Measurements from ENCODE around the gene LYVE1. TPM values are rescaled to one million over a fixed set of nuclear protein-coding genes. Genes with fewer than 3 reads are reported as not detected.

Gene LYVE1
- total RNA-seq, 1 experiment from 2014 or later = 0.31 TPM

DNA sequence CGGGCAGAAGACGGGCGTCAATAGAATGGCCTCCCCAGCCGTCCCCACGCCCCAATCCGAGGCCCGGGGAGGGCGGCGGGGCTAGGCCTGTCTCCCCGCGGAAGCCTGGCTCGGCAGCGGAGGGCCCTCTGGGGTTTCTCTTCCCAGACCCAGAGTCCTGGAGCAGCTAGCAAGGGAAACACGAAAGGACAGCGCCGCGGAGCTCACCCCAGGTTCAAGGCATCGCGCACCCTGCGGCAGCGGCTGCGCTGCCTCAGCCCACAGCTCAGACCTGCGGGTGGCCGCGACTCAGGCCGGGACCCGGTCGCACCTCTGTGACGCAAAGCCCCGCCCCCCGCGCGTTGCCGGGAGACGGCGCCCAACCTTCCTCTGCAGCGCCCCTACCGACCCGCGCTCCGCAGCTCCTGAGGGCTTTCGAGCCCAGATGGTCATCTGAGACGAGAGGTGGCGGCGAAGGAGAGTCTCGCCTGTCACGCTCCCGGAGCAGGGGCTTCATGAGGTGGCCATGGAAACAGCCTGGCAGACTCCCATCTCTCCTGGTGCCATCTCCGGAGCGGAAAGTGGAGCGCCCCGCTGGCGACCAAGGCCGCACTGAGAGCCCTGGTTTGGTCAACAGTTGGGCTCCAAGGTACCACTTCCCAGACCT is 27.4 kb downstream of the LYVE1 start, which contains the start of gene RNF141:
TSS of gene RNF141 (minus strand) at position 273 of the 646 bp plus-strand sequence. CDS start 7,029 bp downstream, outside the sequence.
- Histone ChIP-seq H3K27ac (ENCODE audit: low read length) (peak within 1 kb of the TSS; percentile 81), H3K4me1 (ENCODE audit: control insufficient read depth, insufficient read depth, low read length) (peaks cover 21% of the 10 kb centered on the region), H3K36me3 (ENCODE audit: control insufficient read depth, insufficient read depth, low read length) (no peaks in the 10 kb centered on the region), H3K9me3 (ENCODE audit: control insufficient read depth, insufficient read depth, low read depth, low read length) (peaks cover 9% of the 10 kb centered on the region; the same call in 1 of the 2 replicates), H3K4me3 (ENCODE audit: low read depth in 2 of 2, low read length in 2 of 2) (peak within 1 kb of the TSS; percentile 76 to 88), H3K27me3 (ENCODE audit: control insufficient read depth, insufficient read depth, low read length) (no peaks in the 10 kb centered on the region)
- in situ Hi-C loops (cut with HindIII; ENCODE audit: low pct_unique_long_range_greater_than_20kb, low sequenced_read_pairs) = no loop called here
- CTCF ChIA-PET = interaction anchor here (0.5 to 1.5 kb wide), 6 partner anchors 17 to 236 kb away, joined by 3 to 7 read pairs (median 4); partner anchors contain the start of genes ADM and AMPD3
- intact Hi-C loops (cut with micrococcal nuclease; ENCODE audit: unreplicated experiment) = loop anchor here (10.0 kb wide), 1 partner anchor 136 kb away; no protein-coding TSS in a partner anchor
- no TSS peak for BruUV-seq (replicated peaks)
- POLR2A ChIA-PET = interaction anchor here (0.6 to 1.1 kb wide), 5 partner anchors 50 to 576 kb away, joined by 3 to 6 read pairs (median 4); no protein-coding TSS in a partner anchor
- DNase-seq (ENCODE audit: low read depth, low spot score) (peak; percentile 82), ATAC-seq (peak; percentile 98)
- TF ChIP-seq, protein P1, sequence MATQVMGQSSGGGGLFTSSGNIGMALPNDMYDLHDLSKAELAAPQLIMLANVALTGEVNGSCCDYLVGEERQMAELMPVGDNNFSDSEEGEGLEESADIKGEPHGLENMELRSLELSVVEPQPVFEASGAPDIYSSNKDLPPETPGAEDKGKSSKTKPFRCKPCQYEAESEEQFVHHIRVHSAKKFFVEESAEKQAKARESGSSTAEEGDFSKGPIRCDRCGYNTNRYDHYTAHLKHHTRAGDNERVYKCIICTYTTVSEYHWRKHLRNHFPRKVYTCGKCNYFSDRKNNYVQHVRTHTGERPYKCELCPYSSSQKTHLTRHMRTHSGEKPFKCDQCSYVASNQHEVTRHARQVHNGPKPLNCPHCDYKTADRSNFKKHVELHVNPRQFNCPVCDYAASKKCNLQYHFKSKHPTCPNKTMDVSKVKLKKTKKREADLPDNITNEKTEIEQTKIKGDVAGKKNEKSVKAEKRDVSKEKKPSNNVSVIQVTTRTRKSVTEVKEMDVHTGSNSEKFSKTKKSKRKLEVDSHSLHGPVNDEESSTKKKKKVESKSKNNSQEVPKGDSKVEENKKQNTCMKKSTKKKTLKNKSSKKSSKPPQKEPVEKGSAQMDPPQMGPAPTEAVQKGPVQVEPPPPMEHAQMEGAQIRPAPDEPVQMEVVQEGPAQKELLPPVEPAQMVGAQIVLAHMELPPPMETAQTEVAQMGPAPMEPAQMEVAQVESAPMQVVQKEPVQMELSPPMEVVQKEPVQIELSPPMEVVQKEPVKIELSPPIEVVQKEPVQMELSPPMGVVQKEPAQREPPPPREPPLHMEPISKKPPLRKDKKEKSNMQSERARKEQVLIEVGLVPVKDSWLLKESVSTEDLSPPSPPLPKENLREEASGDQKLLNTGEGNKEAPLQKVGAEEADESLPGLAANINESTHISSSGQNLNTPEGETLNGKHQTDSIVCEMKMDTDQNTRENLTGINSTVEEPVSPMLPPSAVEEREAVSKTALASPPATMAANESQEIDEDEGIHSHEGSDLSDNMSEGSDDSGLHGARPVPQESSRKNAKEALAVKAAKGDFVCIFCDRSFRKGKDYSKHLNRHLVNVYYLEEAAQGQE (IDR thresholded peaks at IDR 0.05; ENCODE audit: insufficient read depth in 1 of 2, low read depth in 2 of 2, low read length in 1 of 2) = no peak
- TF ChIP-seq SIN3A (IDR thresholded peaks at IDR 0.05; ENCODE audit: borderline replicate concordance, insufficient read depth, low read depth, low read length) (peak; percentile 98), POLR2AphosphoS5 (IDR thresholded peaks at IDR 0.05; ENCODE audit: low read depth, low read length) (peak; percentile 94), TCF7L2 (IDR thresholded peaks at IDR 0.05; ENCODE audit: low read depth, low read length) (peak; percentile 41; the same call in 1 of the 2 replicates)
- TF ChIP-seq, protein P2, sequence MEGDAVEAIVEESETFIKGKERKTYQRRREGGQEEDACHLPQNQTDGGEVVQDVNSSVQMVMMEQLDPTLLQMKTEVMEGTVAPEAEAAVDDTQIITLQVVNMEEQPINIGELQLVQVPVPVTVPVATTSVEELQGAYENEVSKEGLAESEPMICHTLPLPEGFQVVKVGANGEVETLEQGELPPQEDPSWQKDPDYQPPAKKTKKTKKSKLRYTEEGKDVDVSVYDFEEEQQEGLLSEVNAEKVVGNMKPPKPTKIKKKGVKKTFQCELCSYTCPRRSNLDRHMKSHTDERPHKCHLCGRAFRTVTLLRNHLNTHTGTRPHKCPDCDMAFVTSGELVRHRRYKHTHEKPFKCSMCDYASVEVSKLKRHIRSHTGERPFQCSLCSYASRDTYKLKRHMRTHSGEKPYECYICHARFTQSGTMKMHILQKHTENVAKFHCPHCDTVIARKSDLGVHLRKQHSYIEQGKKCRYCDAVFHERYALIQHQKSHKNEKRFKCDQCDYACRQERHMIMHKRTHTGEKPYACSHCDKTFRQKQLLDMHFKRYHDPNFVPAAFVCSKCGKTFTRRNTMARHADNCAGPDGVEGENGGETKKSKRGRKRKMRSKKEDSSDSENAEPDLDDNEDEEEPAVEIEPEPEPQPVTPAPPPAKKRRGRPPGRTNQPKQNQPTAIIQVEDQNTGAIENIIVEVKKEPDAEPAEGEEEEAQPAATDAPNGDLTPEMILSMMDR (IDR thresholded peaks at IDR 0.05) = peak; percentile 99

DNA sequence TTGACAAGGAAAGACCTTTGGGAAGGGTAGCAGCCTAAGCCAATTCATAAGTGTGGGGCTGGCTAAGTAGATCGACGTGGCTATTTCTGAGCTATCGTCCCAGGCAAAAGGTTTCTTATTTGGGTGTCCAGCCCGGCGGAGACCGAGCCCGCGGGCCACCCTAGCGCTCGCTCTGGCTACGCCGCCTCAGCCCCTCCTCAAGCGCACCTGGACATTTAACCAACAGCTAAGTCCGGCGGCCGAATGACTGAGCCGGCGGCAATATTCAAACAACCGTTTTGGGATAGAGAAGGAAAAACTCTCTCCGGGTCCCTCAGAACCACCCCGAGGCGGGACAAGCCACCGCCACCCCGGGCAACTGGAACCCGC is 27.9 kb downstream of the LYVE1 start:
- Histone ChIP-seq H3K4me1 (ENCODE audit: control insufficient read depth, insufficient read depth, low read length) (peaks cover 21% of the 10 kb centered on the region), H3K9me3 (ENCODE audit: control insufficient read depth, insufficient read depth, low read depth, low read length) (peaks cover 9% of the 10 kb centered on the region; the same call in 1 of the 2 replicates), H3K27ac (ENCODE audit: low read length) (peak overlapping the region; percentile 81), H3K27me3 (ENCODE audit: control insufficient read depth, insufficient read depth, low read length) (no peaks in the 10 kb centered on the region), H3K4me3 (ENCODE audit: low read depth in 2 of 2, low read length in 2 of 2) (peak overlapping the region; percentile 76 to 88), H3K36me3 (ENCODE audit: control insufficient read depth, insufficient read depth, low read length) (no peaks in the 10 kb centered on the region)
- CTCF ChIA-PET = interaction anchor here (0.5 to 1.5 kb wide), 6 partner anchors 17 to 236 kb away, joined by 3 to 7 read pairs (median 4); partner anchors contain the start of genes ADM and AMPD3
- POLR2A ChIA-PET = interaction anchor here (0.6 to 1.1 kb wide), 3 partner anchors 51 to 575 kb away, joined by 3 to 5 read pairs (median 4); no protein-coding TSS in a partner anchor
- TF ChIP-seq SIN3A (IDR thresholded peaks at IDR 0.05; ENCODE audit: borderline replicate concordance, insufficient read depth, low read depth, low read length) = no peak
- TF ChIP-seq, protein P2 (IDR thresholded peaks at IDR 0.05) = no peak
- TF ChIP-seq, protein P1 (IDR thresholded peaks at IDR 0.05; ENCODE audit: insufficient read depth in 1 of 2, low read depth in 2 of 2, low read length in 1 of 2) = no peak
- intact Hi-C loops (cut with micrococcal nuclease; ENCODE audit: unreplicated experiment) = loop anchor here (10.0 kb wide), 1 partner anchor 136 kb away; no protein-coding TSS in a partner anchor
- peak; percentile 71 for ATAC-seq
- in situ Hi-C loops (cut with HindIII; ENCODE audit: low pct_unique_long_range_greater_than_20kb, low sequenced_read_pairs) = no loop called here
- no TSS peak for BruUV-seq (replicated peaks)
- DNase-seq (ENCODE audit: low read depth, low spot score) = no peak
